ENCODE data around the gene FAM76A. TPM values are rescaled to one million over a fixed set of nuclear protein-coding genes. Genes with fewer than 3 reads are reported as not detected.

Gene FAM76A
- total RNA-seq, 4 donors from 2014 or later: 10.5 to 29.1 (median 12.5) TPM

DNA sequence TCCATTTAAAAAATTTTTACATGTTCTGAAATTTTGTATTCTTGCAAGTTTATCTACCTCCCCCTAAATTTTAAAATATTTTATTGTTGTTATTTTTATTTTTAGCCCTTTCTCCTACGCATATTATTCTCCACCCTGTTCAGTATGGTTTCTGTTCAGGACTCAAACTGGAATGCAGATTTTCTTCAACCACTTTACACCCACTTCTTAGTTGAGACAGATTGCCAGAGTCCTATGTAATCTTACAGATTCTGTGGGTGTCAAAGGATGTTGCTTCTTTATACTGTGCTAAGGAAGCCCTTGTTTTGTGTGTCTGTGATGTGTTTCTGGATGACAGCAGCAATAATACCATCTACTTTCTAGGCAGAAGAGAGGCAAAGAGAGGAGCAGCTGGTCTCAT lies 84.1 kb downstream of the FAM76A start:
- no peaks in the 10 kb centered on the region for H3K27me3 ChIP-seq
- no peak for DNase-seq
- no peaks in the 10 kb centered on the region for H3K4me1 ChIP-seq
- TF ChIP-seq POLR2AphosphoS5 (IDR thresholded peaks at IDR 0.05): no peak
- TF ChIP-seq EP300 (IDR thresholded peaks at IDR 0.05; ENCODE audit: low read depth): no peak
- no peak for TF ChIP-seq POLR2A (IDR thresholded peaks at IDR 0.05)
- TF ChIP-seq, protein P1, sequence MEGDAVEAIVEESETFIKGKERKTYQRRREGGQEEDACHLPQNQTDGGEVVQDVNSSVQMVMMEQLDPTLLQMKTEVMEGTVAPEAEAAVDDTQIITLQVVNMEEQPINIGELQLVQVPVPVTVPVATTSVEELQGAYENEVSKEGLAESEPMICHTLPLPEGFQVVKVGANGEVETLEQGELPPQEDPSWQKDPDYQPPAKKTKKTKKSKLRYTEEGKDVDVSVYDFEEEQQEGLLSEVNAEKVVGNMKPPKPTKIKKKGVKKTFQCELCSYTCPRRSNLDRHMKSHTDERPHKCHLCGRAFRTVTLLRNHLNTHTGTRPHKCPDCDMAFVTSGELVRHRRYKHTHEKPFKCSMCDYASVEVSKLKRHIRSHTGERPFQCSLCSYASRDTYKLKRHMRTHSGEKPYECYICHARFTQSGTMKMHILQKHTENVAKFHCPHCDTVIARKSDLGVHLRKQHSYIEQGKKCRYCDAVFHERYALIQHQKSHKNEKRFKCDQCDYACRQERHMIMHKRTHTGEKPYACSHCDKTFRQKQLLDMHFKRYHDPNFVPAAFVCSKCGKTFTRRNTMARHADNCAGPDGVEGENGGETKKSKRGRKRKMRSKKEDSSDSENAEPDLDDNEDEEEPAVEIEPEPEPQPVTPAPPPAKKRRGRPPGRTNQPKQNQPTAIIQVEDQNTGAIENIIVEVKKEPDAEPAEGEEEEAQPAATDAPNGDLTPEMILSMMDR (IDR thresholded peaks at IDR 0.05): no peak
- intact Hi-C loops (cut with DNase I; ENCODE audit: low total_unique reads): no loop called here
- WGBS, 2 donors (ENCODE audit: low coverage in 1 of 2): 83 to 86% methylated on average over 1 of the region's 1 CpG
- peaks cover 0 to 54% (median 14%) of the 10 kb centered on the region in 4 donors for H3K36me3 ChIP-seq
- H3K9me3 ChIP-seq: no peaks in the 10 kb centered on the region
- no peak overlapping the region for H3K27ac ChIP-seq
- in situ Hi-C loops (cut with MboI; ENCODE audit: low pct_ligation_motif_present in 1 of 4, low pct_unique_long_range_greater_than_20kb in 1 of 4, low sequenced_read_pairs in 3 of 4): no loop called here
- no peak overlapping the region for H3K4me3 ChIP-seq

DNA sequence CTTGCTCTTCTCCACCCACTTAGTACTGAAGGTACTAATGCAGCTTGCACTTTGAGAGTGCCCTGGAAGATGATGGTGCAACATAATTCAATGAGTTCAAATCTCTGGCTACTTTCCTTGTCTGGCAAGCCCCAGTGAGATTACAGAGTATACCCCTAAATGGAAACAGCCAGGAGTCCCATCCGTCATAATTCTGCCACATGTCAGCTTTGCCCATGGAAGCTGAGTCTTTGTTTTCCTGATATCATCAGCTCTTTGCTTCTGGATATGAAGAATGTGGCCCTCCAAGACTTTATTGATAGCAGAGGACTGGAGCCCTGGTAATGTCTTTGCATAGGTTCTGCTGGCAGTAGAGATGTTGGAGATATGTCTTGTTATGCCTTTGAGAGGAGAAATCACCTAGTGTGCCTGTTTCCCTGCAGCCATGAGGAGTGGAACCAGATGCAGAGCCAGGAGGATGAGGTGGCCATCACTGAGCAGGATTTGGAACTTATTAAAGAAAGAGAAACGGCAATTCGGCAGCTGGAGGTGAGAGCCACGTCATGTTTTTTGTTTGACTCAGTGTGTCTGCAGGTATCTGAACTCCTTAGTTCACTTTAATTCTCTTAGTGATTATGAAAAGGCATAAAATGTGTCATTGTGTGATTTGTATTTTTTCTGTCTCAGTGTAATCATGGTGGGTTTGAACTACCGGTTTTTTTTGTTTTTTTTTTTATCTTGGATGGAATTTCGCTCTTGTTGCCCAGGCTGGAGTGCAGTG lies 86.2 kb downstream of the FAM76A start:
- Histone ChIP-seq H3K36me3 (peaks cover 0 to 40% (median 15%) of the 10 kb centered on the region in 4 donors), H3K27ac (no peak overlapping the region), H3K4me3 (no peak overlapping the region), H3K27me3 (no peaks in the 10 kb centered on the region), H3K9me3 (no peaks in the 10 kb centered on the region), H3K4me1 (peaks cover 1 to 6% (median 5%) of the 10 kb centered on the region in 4 donors)
- TF ChIP-seq POLR2A (IDR thresholded peaks at IDR 0.05): no peak
- TF ChIP-seq EP300 (IDR thresholded peaks at IDR 0.05; ENCODE audit: low read depth): no peak
- no peak for TF ChIP-seq POLR2AphosphoS5 (IDR thresholded peaks at IDR 0.05)
- TF ChIP-seq, protein P1 (IDR thresholded peaks at IDR 0.05): no peak
- in situ Hi-C loops (cut with MboI; ENCODE audit: low pct_ligation_motif_present in 1 of 4, low pct_unique_long_range_greater_than_20kb in 1 of 4, low sequenced_read_pairs in 3 of 4) (no loop called here), intact Hi-C loops (cut with DNase I; ENCODE audit: low total_unique reads) (no loop called here)
- 82 to 86% methylated on average over 4 to 6 of the region's 6 CpGs for WGBS, 2 donors (ENCODE audit: low coverage in 1 of 2)
- no peak for DNase-seq

Small RNAs within 50 kb of the gene (small RNA-seq; reads per million reads assigned to genes)
- gene AL020997.2 (0 reads per million in 4 donors), gene RNU6-424P (0 reads per million in 4 donors)

Other genes starting within 250 kb of the FAM76A start
- 100 to 1,000 TPM in 1 of 4 donors, 10 to 100 TPM in 3; 34.6 to 114 (median 60.9) TPM for gene WASF2, start 235.8 kb upstream of the FAM76A start, total RNA-seq
- 10 to 100 TPM; 11.7 to 34.4 (median 21.3) TPM for gene AHDC1, start 121.8 kb upstream of the FAM76A start, total RNA-seq
- 1 to 10 TPM; 2.2 to 8.8 (median 5.8) TPM for gene FGR, start 90.8 kb upstream of the FAM76A start, total RNA-seq
- 10 to 100 TPM in 2 of 4 donors, 1 to 10 TPM in 2; 1.2 to 28.1 (median 14.2) TPM for gene IFI6, start 53.8 kb upstream of the FAM76A start, total RNA-seq
- 10 to 100 TPM; 11.3 to 65.3 (median 47.6) TPM for gene STX12, start 47.3 kb downstream of the FAM76A start, total RNA-seq
- gene PPP1R8, start 104.8 kb downstream of the FAM76A start, total RNA-seq: 10 to 100 TPM; 15.1 to 32.9 (median 28.0) TPM
- 10 to 100 TPM in 3 of 4 donors, under 1 TPM in 1; 1.00 to 27.9 (median 18.6) TPM for gene THEMIS2, start 146.6 kb downstream of the FAM76A start, total RNA-seq
- gene RPA2, start 188.6 kb downstream of the FAM76A start, total RNA-seq: 10 to 100 TPM in 3 of 4 donors, 1 to 10 TPM in 1; 2.0 to 26.6 (median 16.6) TPM
- 10 to 100 TPM; 14.1 to 64.3 (median 57.4) TPM for gene SMPDL3B, start 209.0 kb downstream of the FAM76A start, total RNA-seq
- gene XKR8, start 234.0 kb downstream of the FAM76A start, total RNA-seq: 10 to 100 TPM in 3 of 4 donors, 1 to 10 TPM in 1; 8.6 to 13.8 (median 10.4) TPM

Measured in transverse colon (tissue), 4 donors.